Stimulated activated CD8-positive, alpha-beta memory T cell treated with anti-CD3 and anti-CD28 coated beads, Interleukin-12 subunit alpha, Interleukin-12 subunit beta, amount 100 ng/mL, for 1 hour (primary cell): ENCODE data around the gene FRMPD4.

Experiments used
- DNase-seq: peaks from one replicate; pipeline ENCODE4 v3.0.0-alpha.2; 2020; ENCODE audit warnings: low read depth

The FRMPD4 gene

GRCh38 chrX:12367254-12367653 is 229.0 kb downstream of the FRMPD4 start:
- DNase-seq = no peak

GRCh38 chrX:12370497-12370986 is 232.3 kb downstream of the FRMPD4 start:
- DNase-seq = no peak

- no peak for DNase-seq
Measured at GRCh38 chrX:12372111-12372510, 233.8 kb downstream of the FRMPD4 start.

- no peak for DNase-seq
Measured at GRCh38 chrX:12374286-12374685, 236.0 kb downstream of the FRMPD4 start.

GRCh38 chrX:12378253-12378652 is 240.0 kb downstream of the FRMPD4 start:
- no peak for DNase-seq

- no peak for DNase-seq
Measured at GRCh38 chrX:12378706-12379105, 240.4 kb downstream of the FRMPD4 start.

GRCh38 chrX:12379671-12380070 is 241.4 kb downstream of the FRMPD4 start:
- no peak for DNase-seq

GRCh38 chrX:12383196-12383595 is 244.9 kb downstream of the FRMPD4 start:
- DNase-seq = no peak

- DNase-seq = no peak
Measured at GRCh38 chrX:12390301-12390700, 252.0 kb downstream of the FRMPD4 start.

- DNase-seq = no peak
Measured at GRCh38 chrX:12396584-12396983, 258.3 kb downstream of the FRMPD4 start.

GRCh38 chrX:12400218-12400617 is 261.9 kb downstream of the FRMPD4 start:
- no peak for DNase-seq

GRCh38 chrX:12401252-12401651 is 263.0 kb downstream of the FRMPD4 start:
- DNase-seq = no peak

GRCh38 chrX:12403474-12404082 is 265.3 kb downstream of the FRMPD4 start:
- DNase-seq = no peak

- DNase-seq = no peak
Measured at GRCh38 chrX:12405306-12405705, 267.0 kb downstream of the FRMPD4 start.

GRCh38 chrX:12410523-12410922 is 272.2 kb downstream of the FRMPD4 start:
- DNase-seq = no peak

GRCh38 chrX:12411831-12412230 is 273.6 kb downstream of the FRMPD4 start:
- no peak for DNase-seq

GRCh38 chrX:12412561-12412960 is 274.3 kb downstream of the FRMPD4 start:
- DNase-seq = no peak

GRCh38 chrX:12419591-12419990 is 281.3 kb downstream of the FRMPD4 start:
- no peak for DNase-seq

- no peak for DNase-seq
Measured at GRCh38 chrX:12421918-12422317, 283.6 kb downstream of the FRMPD4 start.

- DNase-seq = no peak
Measured at GRCh38 chrX:12423346-12423745, 285.1 kb downstream of the FRMPD4 start.

GRCh38 chrX:12425496-12425895 is 287.2 kb downstream of the FRMPD4 start:
- DNase-seq = no peak

GRCh38 chrX:12426420-12426819 is 288.1 kb downstream of the FRMPD4 start:
- no peak for DNase-seq

GRCh38 chrX:12434493-12434892 is 296.2 kb downstream of the FRMPD4 start:
- DNase-seq = no peak

- no peak for DNase-seq
Measured at GRCh38 chrX:12439416-12439815, 301.1 kb downstream of the FRMPD4 start.
